ENCODE results near the gene DOCK3.
A peak's percentile ranks its signal among the peaks of the same experiment; 100 is the strongest.
"Not testable (repeated sequence)": the region's sequence is repeated elsewhere in the genome, so short reads cannot be mapped to it uniquely, and the experiment has no call there.

The DOCK3 gene

GRCh38 chr3:51307945-51308607, 633.3 kb downstream of the DOCK3 start:
- not testable (repeated sequence) for DNase-seq; H3K36me3 Mint-ChIP-seq (ENCODE audit: low read depth); ATAC-seq; H3K9me3 Mint-ChIP-seq; H3K27me3 Mint-ChIP-seq; H3K4me3 Mint-ChIP-seq; H3K4me1 Mint-ChIP-seq; H3K27ac Mint-ChIP-seq

- H3K4me1 Mint-ChIP-seq = no peaks in the 10 kb centered on the region
- no peak for ATAC-seq
- no peak for DNase-seq
- no peak overlapping the region for H3K27ac Mint-ChIP-seq
- peaks cover 2% of the 10 kb centered on the region for H3K36me3 Mint-ChIP-seq (ENCODE audit: low read depth)
- H3K27me3 Mint-ChIP-seq = no peaks in the 10 kb centered on the region
- peaks cover 6% of the 10 kb centered on the region for H3K9me3 Mint-ChIP-seq
- H3K4me3 Mint-ChIP-seq = no peak overlapping the region
These were observed 636.3 kb downstream of the DOCK3 start for GRCh38 chr3:51311055-51311454.

GRCh38 chr3:51328206-51328605, 653.5 kb downstream of the DOCK3 start:
- DNase-seq (no peak), ATAC-seq (no peak)
- Mint-ChIP-seq H3K4me3 (no peak overlapping the region), H3K4me1 (no peaks in the 10 kb centered on the region), H3K27ac (no peak overlapping the region), H3K9me3 (no peaks in the 10 kb centered on the region), H3K27me3 (peaks cover 1% of the 10 kb centered on the region), H3K36me3 (ENCODE audit: low read depth) (no peaks in the 10 kb centered on the region)

GRCh38 chr3:51330046-51330445, 655.3 kb downstream of the DOCK3 start:
- ATAC-seq (no peak), DNase-seq (no peak)
- Mint-ChIP-seq H3K4me3 (no peak overlapping the region), H3K4me1 (no peaks in the 10 kb centered on the region), H3K27me3 (no peaks in the 10 kb centered on the region), H3K36me3 (ENCODE audit: low read depth) (no peaks in the 10 kb centered on the region), H3K9me3 (no peaks in the 10 kb centered on the region), H3K27ac (no peak overlapping the region)

GRCh38 chr3:51332156-51332555, 657.4 kb downstream of the DOCK3 start:
- ATAC-seq = no peak
- H3K36me3 Mint-ChIP-seq (ENCODE audit: low read depth) = no peaks in the 10 kb centered on the region
- no peak overlapping the region for H3K27ac Mint-ChIP-seq
- no peak for DNase-seq
- no peaks in the 10 kb centered on the region for H3K9me3 Mint-ChIP-seq
- H3K4me1 Mint-ChIP-seq = no peaks in the 10 kb centered on the region
- H3K4me3 Mint-ChIP-seq = no peak overlapping the region
- H3K27me3 Mint-ChIP-seq = no peaks in the 10 kb centered on the region

- Mint-ChIP-seq H3K9me3 (no peaks in the 10 kb centered on the region), H3K27ac (no peak overlapping the region), H3K27me3 (no peaks in the 10 kb centered on the region), H3K4me3 (no peak overlapping the region), H3K36me3 (ENCODE audit: low read depth) (no peaks in the 10 kb centered on the region), H3K4me1 (no peaks in the 10 kb centered on the region)
- no peak for DNase-seq
- no peak for ATAC-seq
These were observed 658.3 kb downstream of the DOCK3 start for GRCh38 chr3:51333021-51333420.

GRCh38 chr3:51336261-51336660, 661.5 kb downstream of the DOCK3 start:
- no peak overlapping the region for H3K4me3 Mint-ChIP-seq
- no peak overlapping the region for H3K27ac Mint-ChIP-seq

GRCh38 chr3:51337666-51338065, 662.9 kb downstream of the DOCK3 start:
- no peaks in the 10 kb centered on the region for H3K27me3 Mint-ChIP-seq
- H3K4me1 Mint-ChIP-seq = peaks cover 5% of the 10 kb centered on the region
- no peaks in the 10 kb centered on the region for H3K36me3 Mint-ChIP-seq (ENCODE audit: low read depth)

More at GRCh38 chr3:51336261-51336660, 661.5 kb downstream of the DOCK3 start:
- no peaks in the 10 kb centered on the region for H3K27me3 Mint-ChIP-seq
- H3K4me1 Mint-ChIP-seq = peaks cover 5% of the 10 kb centered on the region
- DNase-seq (no peak), ATAC-seq (no peak)
- H3K36me3 Mint-ChIP-seq (ENCODE audit: low read depth) = no peaks in the 10 kb centered on the region
- no peaks in the 10 kb centered on the region for H3K9me3 Mint-ChIP-seq

GRCh38 chr3:51338632-51339031, 663.9 kb downstream of the DOCK3 start:
- peaks cover 5% of the 10 kb centered on the region for H3K4me1 Mint-ChIP-seq
- ATAC-seq = no peak
- no peak overlapping the region for H3K27ac Mint-ChIP-seq
- H3K27me3 Mint-ChIP-seq = no peaks in the 10 kb centered on the region
- no peaks in the 10 kb centered on the region for H3K36me3 Mint-ChIP-seq (ENCODE audit: low read depth)
- H3K4me3 Mint-ChIP-seq = no peak overlapping the region
- no peaks in the 10 kb centered on the region for H3K9me3 Mint-ChIP-seq
- no peak for DNase-seq

More at GRCh38 chr3:51337666-51338065, 662.9 kb downstream of the DOCK3 start:
- ATAC-seq = no peak
- Mint-ChIP-seq H3K4me3 (no peak overlapping the region), H3K27ac (no peak overlapping the region), H3K9me3 (no peaks in the 10 kb centered on the region)
- DNase-seq = no peak

- DNase-seq = no peak
- Mint-ChIP-seq H3K9me3 (no peaks in the 10 kb centered on the region), H3K4me1 (peaks cover 5% of the 10 kb centered on the region), H3K4me3 (no peak overlapping the region), H3K27ac (no peak overlapping the region), H3K27me3 (no peaks in the 10 kb centered on the region), H3K36me3 (ENCODE audit: low read depth) (no peaks in the 10 kb centered on the region)
- peak; percentile 60 for ATAC-seq
These were observed 665.5 kb downstream of the DOCK3 start for GRCh38 chr3:51340013-51340829.

GRCh38 chr3:51340989-51341636, 666.4 kb downstream of the DOCK3 start:
- no peak for ATAC-seq
- Mint-ChIP-seq H3K9me3 (no peaks in the 10 kb centered on the region), H3K27ac (no peak overlapping the region), H3K36me3 (ENCODE audit: low read depth) (no peaks in the 10 kb centered on the region), H3K4me1 (peaks cover 5% of the 10 kb centered on the region), H3K27me3 (no peaks in the 10 kb centered on the region), H3K4me3 (no peak overlapping the region)
- no peak for DNase-seq

GRCh38 chr3:51343918-51344687, 669.4 kb downstream of the DOCK3 start:
- peaks cover 5% of the 10 kb centered on the region for H3K4me1 Mint-ChIP-seq
- H3K4me3 Mint-ChIP-seq = no peak overlapping the region
- DNase-seq (no peak), ATAC-seq (no peak)
- H3K36me3 Mint-ChIP-seq (ENCODE audit: low read depth) = no peaks in the 10 kb centered on the region
- no peaks in the 10 kb centered on the region for H3K9me3 Mint-ChIP-seq
- no peaks in the 10 kb centered on the region for H3K27me3 Mint-ChIP-seq
- H3K27ac Mint-ChIP-seq = no peak overlapping the region

- Mint-ChIP-seq H3K27ac (no peak overlapping the region), H3K9me3 (no peaks in the 10 kb centered on the region)
These were observed 676.0 kb downstream of the DOCK3 start for GRCh38 chr3:51350751-51351150.

GRCh38 chr3:51353131-51353530, 678.4 kb downstream of the DOCK3 start:
- no peaks in the 10 kb centered on the region for H3K36me3 Mint-ChIP-seq (ENCODE audit: low read depth)
- peaks cover 4% of the 10 kb centered on the region for H3K4me1 Mint-ChIP-seq
- no peak for ATAC-seq
- H3K9me3 Mint-ChIP-seq = no peaks in the 10 kb centered on the region
- DNase-seq = no peak
- H3K27me3 Mint-ChIP-seq = no peaks in the 10 kb centered on the region
- peak overlapping the region; percentile 13 for H3K27ac Mint-ChIP-seq
- no peak overlapping the region for H3K4me3 Mint-ChIP-seq

More at GRCh38 chr3:51350751-51351150, 676.0 kb downstream of the DOCK3 start:
- DNase-seq (no peak), ATAC-seq (no peak)
- H3K4me1 Mint-ChIP-seq = peaks cover 4% of the 10 kb centered on the region
- no peaks in the 10 kb centered on the region for H3K36me3 Mint-ChIP-seq (ENCODE audit: low read depth)
- no peak overlapping the region for H3K4me3 Mint-ChIP-seq
- no peaks in the 10 kb centered on the region for H3K27me3 Mint-ChIP-seq

Data from activated naive CD8-positive, alpha-beta T cell treated with anti-CD3 and anti-CD28 coated beads, Interleukin-2, amount 50 U/mL, for 24 hours (primary cell).